ENCODE data around the gene MAGEB10. TPM values are rescaled to one million over a fixed set of nuclear protein-coding genes. Genes with fewer than 3 reads are reported as not detected.

Gene MAGEB10, protein sequence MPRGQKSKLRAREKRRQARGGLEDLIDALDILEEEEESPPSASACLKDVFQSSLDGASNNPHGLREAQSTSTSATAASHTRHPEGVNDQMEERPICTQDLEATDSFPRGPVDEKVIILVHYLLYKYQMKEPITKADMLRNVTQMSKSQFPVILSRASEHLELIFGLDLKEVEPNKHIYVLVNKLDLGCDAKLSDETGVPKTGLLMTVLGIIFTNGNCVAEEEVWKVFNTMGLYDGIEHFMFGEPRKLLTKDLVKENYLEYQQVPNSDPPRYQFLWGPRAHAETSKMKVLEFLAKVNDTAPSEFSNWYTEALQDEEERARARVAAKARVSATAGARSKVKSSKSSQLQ
- total RNA-seq (2022; extraction: Qiagen RNA extraction) = not detected in 5 replicates

DNA sequence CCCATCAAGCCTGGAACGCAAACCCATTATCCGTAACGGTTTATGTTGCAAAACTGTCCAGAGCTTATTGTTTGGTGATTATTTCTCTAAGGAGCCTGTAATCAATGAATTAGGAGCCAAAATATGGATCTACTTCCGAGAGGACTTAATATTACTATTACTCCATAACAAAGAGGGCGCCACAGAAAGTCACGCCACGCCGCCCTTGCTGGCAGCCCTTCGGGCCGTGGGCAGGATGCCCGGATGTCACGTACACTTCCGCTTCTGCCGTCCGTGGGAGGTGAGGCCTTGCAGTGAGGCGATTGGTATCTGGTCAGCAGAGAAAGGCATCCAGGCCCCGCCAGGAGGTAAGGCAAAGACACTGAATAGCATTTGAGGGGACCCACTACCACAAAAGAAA is at the start of gene MAGEB10:
Gene MAGEB10 (plus strand): TSS at position 301 of the 400 bp plus-strand sequence. CDS start 13,317 bp downstream, outside the sequence.

Other genes with a start within 250 kb of the MAGEB10 start
- not detected in 5 replicates for gene DCAF8L2, start 217.6 kb upstream of the MAGEB10 start, total RNA-seq (2022; extraction: Qiagen RNA extraction)
- gene DCAF8L1, start 173.5 kb downstream of the MAGEB10 start, total RNA-seq (2022; extraction: Qiagen RNA extraction) = not detected in 5 replicates

Measured in A549 treated with Mapracorat at 1 μM for 4 hours (cell line).